ENCODE results near the gene PATE1. TPM values are rescaled to one million over a fixed set of nuclear protein-coding genes. Genes with fewer than 3 reads are reported as not detected.

The PATE1 gene
- total RNA-seq, 1 donor from 2014 or later: not detected

GRCh38 chr11:125790825-125791224 lies 44.7 kb downstream of the PATE1 start:
- no peak for DNase-seq (ENCODE audit: low spot score)

- DNase-seq (ENCODE audit: low spot score): no peak
Measured at GRCh38 chr11:125797641-125798040, 51.6 kb downstream of the PATE1 start.

Other genes with a start within 250 kb of the PATE1 start
- gene EI24, start 176.8 kb upstream of the PATE1 start, total RNA-seq: 71.7 TPM
- 106 TPM for gene STT3A, start 153.4 kb upstream of the PATE1 start, total RNA-seq
- 2.2 TPM for gene CHEK1, start 121.1 kb upstream of the PATE1 start, total RNA-seq
- not detected for gene ACRV1, start 65.4 kb upstream of the PATE1 start, total RNA-seq
- gene PATE2, start 32.5 kb downstream of the PATE1 start, total RNA-seq: not detected
- gene PATE3, start 41.8 kb downstream of the PATE1 start, total RNA-seq: not detected
- not detected for gene PATE4, start 87.0 kb downstream of the PATE1 start, total RNA-seq
- gene HYLS1, start 141.4 kb downstream of the PATE1 start, total RNA-seq: 3.7 TPM
- gene PUS3, start 156.9 kb downstream of the PATE1 start, total RNA-seq: 12.1 TPM
- gene DDX25, start 158.2 kb downstream of the PATE1 start, total RNA-seq: not detected
- not detected for gene VSIG10L2, start 199.8 kb downstream of the PATE1 start, total RNA-seq

All from mesenteric fat pad (tissue), 1 donor.